G401 (cell line): ENCODE results near the gene SAGE1. TPM values are rescaled to one million over a fixed set of nuclear protein-coding genes. Genes with fewer than 3 reads are reported as not detected.

Source experiments
- total RNA-seq: library from RNA; depleted of rRNA; stranded (reverse); fragments of >200 nt; shearing (Covaris generic); gene quantifications from 2 replicates; pipeline ENCODE4 v1.2.3, GENCODE V29; 2014; rRNA removed

Gene SAGE1
- total RNA-seq, 1 experiment from 2014 or later = not detected

Other genes with a start within 250 kb of the SAGE1 start
- gene CT45A1, start 180.1 kb upstream of the SAGE1 start, total RNA-seq = not detected in 2 replicates
- 1.7 TPM in 1 of 2 replicates, not detected in the other for gene CT45A3, start 125.5 kb upstream of the SAGE1 start, total RNA-seq
- 0.61 TPM in 1 of 2 replicates, not detected in the other for gene CT45A5, start 108.2 kb upstream of the SAGE1 start, total RNA-seq
- gene CT45A6, start 90.9 kb upstream of the SAGE1 start, total RNA-seq = not detected in 2 replicates
- gene CT45A2, start 73.7 kb upstream of the SAGE1 start, total RNA-seq = not detected in 2 replicates
- not detected in 2 replicates for gene CT45A7, start 56.4 kb upstream of the SAGE1 start, total RNA-seq
- gene CT45A8, start 39.2 kb upstream of the SAGE1 start, total RNA-seq = not detected in 2 replicates
- not detected in 2 replicates for gene CT45A9, start 21.9 kb upstream of the SAGE1 start, total RNA-seq
- not detected in 2 replicates for gene CT45A10, start 272 bp upstream of the SAGE1 start, total RNA-seq
- 16.6 and 21.1 TPM in 2 replicates for gene MMGT1, start 80.3 kb downstream of the SAGE1 start, total RNA-seq
- gene SLC9A6, start 91.7 kb downstream of the SAGE1 start, total RNA-seq = 5.5 and 6.4 TPM in 2 replicates